OCI-LY1 (cell line): ENCODE data around the gene FRAS1.

ENCODE experiments used
- EZH2 ChIP-seq: fragments of 200-600 bp; sonication (generic), shearing (Covaris generic); IDR thresholded peaks from 2 replicates; pipeline ENCODE4 v1.8.0; 2017; ENCODE audit warnings: borderline replicate concordance, mixed run types, mild to moderate bottlenecking, antibody characterized with exemption, low read length, moderate library complexity, mixed read lengths
- TF ChIP-seq, protein P1 (sequence below): fragments of 200-600 bp; sonication (generic), shearing (Covaris generic); IDR thresholded peaks from 2 replicates; pipeline ENCODE4 v1.5.1; 2017; ENCODE audit warnings: mild to moderate bottlenecking, antibody characterized with exemption, low read length, moderate library complexity, mixed read lengths

DNA sequence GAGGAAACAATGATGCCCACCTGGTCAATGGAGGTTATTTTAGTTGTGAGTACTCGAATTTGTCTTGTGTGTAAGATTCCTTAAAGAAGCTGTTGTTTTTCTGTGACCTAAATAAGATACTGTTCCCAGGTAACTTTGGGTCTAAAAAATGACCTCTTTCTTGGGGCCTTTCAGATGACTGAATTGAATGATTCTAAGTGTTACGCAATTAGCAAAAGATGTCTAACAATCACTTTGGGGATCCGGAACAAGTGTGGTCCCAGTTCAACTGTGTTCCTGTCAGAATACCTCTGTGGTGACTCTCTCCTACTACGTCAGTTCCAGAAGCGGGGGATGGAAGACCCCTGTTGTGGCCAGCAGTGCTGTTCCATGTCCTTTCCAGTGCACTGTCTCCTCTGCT, 99.4 kb downstream of the FRAS1 start:
- TF ChIP-seq, protein P1, sequence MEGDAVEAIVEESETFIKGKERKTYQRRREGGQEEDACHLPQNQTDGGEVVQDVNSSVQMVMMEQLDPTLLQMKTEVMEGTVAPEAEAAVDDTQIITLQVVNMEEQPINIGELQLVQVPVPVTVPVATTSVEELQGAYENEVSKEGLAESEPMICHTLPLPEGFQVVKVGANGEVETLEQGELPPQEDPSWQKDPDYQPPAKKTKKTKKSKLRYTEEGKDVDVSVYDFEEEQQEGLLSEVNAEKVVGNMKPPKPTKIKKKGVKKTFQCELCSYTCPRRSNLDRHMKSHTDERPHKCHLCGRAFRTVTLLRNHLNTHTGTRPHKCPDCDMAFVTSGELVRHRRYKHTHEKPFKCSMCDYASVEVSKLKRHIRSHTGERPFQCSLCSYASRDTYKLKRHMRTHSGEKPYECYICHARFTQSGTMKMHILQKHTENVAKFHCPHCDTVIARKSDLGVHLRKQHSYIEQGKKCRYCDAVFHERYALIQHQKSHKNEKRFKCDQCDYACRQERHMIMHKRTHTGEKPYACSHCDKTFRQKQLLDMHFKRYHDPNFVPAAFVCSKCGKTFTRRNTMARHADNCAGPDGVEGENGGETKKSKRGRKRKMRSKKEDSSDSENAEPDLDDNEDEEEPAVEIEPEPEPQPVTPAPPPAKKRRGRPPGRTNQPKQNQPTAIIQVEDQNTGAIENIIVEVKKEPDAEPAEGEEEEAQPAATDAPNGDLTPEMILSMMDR: no peak
- no peak for TF ChIP-seq EZH2
